Activated naive CD4-positive, alpha-beta T cell treated with anti-CD3 and anti-CD28 coated beads, Interleukin-2, amount 50 U/mL, for 72 hours (primary cell): Measurements from ENCODE around the gene ZYG11B. TPM values are rescaled to one million over a fixed set of nuclear protein-coding genes. Genes with fewer than 3 reads are reported as not detected.
"Not testable (repeated sequence)": the region's sequence is repeated elsewhere in the genome, so short reads cannot be mapped to it uniquely, and the experiment has no call there.

Source experiments
- ATAC-seq, 2 donors: fragments of 150-1000 bp; cut with Tn5 transposase; 2 replicates each; pipeline ENCODE4 v1.10.0; 2021; ENCODE audit warnings: mild to moderate bottlenecking in 2 of 2, moderate library complexity in 2 of 2
- DNase-seq, 2 donors: peaks; one replicate each; pipeline ENCODE4 v3.0.0; 2021 to 2022; ENCODE audit warnings: low spot score in 2 of 2
- H3K27ac Mint-ChIP-seq, 2 donors: one replicate each; pipeline ENCODE4 v1.8.0; 2022; ENCODE audit warnings: mild to moderate bottlenecking in 2 of 2, mixed read lengths in 2 of 2
- H3K36me3 Mint-ChIP-seq, 2 donors: one replicate each; pipeline ENCODE4 v1.8.0; 2022; ENCODE audit warnings: mixed read lengths in 2 of 2
- H3K9me3 Mint-ChIP-seq, 2 donors: one replicate each; pipeline ENCODE4 v1.8.0; 2022; ENCODE audit warnings: mixed read lengths in 2 of 2
- total RNA-seq, 2 donors: library from RNA; stranded (reverse); gene quantifications; one replicate each; pipeline ENCODE4 v1.2.3, GENCODE V29; 2022

Gene ZYG11B
- total RNA-seq: 10 to 100 TPM; 13.6 to 13.7 TPM

DNA sequence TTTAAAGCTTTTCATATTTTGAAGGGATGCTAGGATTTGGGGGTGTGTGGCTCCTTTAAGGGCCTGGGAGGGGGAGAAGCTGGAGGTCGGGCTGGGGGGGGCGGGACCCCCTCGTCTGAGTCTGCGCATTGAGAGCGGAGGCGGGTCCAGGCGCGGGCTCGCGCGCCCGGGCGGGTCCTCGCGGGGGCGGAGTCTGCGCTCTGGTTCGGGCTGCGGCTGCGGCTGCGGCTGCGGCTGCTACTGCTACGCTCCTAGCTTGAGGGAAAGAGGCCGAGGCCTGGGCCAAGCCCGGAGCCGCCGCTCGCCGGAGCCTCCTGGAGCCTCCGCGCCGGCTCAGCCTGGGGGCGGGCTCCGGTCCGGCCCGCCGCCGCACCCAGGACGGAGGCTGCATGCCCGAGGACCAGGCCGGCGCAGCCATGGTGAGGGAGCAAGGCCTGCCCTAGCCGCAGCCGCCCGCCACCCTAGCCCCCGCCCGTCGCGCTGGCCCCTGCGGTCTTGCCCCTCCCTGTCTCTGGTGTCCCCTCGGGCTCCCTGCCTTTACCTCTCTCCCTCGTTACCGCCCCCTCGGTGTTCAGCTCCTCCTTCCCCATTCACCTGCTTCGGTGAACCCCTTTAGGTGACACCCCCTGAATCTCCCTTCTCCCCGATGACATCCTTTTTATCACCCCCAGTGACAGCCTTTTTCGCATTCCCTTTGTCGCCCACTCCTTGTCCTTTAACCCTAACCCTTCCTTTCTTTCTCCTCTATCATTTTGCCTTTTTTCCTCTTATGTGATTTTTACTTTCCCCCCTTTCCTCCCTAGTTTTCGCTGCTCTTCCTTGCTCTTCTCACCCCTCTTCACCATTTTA lies at the start of gene ZYG11B:
ZYG11B (plus strand) TSS at position 189 of the 849 bp plus-strand sequence; CDS start at position 390, 201 bp downstream.
- Mint-ChIP-seq H3K27ac (peak within 1 kb of the TSS; percentile 66 to 81), H3K36me3 (peaks cover 0 to 6% of the 10 kb centered on the region in 2 donors), H3K9me3 (no peaks in the 10 kb centered on the region)
- DNase-seq (peak; percentile 87 to 90), ATAC-seq (peak; percentile 93 to 98)

DNA sequence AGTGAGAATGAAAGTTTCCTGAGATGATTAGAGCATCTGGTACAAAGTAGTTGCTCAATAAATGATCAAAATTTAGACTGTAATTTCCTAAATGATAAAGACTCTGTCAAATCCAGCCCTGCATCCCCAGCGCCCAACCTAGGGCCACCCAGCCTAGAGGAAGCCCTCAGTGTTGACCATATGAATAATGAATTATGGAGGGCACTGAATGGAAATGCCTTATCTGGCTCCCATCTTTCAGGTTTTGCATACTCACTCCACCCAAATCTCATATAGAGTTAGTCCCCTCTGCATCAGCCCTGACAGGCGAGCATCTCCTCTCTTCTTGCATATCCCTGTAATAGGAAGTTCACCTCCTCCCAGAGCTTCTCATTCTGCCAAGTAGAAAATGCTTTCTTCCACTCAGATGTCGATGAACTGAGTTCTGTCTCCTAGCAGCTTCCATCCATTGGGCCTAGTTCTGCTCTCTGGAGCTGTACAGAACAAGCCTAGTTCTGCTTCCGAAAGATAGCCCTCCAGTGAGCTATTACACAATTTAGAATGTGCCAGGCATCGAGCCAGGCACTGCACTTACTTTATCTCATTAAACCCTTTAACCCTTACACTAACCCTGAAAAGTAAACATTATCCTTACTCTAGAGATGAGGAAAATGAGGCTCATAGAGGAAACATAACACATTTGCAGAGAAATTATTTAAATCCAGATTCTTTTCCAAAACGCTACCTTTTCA lies 49.0 kb upstream of the ZYG11B start:
- H3K27ac Mint-ChIP-seq: peak overlapping the region in 1 of 2 donors; percentile 27
- no peaks in the 10 kb centered on the region for H3K9me3 Mint-ChIP-seq
- no peaks in the 10 kb centered on the region for H3K36me3 Mint-ChIP-seq
- DNase-seq (peak in 1 of 2 donors; percentile 4), ATAC-seq (no peak)

DNA sequence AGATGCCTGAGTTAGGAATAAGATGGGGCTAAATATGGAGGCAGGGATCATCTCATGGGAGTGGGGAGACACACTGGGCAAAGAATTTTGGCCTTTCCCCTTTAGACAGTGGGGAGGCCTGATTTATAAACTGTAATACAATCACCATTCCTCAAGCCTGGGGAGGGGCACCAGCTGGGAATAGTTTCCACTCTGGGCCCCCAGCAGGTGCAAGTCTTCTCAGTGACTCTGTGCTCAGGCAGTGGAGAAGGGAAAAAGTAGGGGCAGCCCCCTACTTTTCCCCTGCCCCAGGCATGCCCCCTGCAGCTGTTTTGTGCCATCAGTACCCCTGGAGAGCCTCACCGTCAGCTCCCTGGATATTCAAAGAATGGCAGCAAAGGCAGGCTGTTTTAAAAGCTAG lies 47.2 kb upstream of the ZYG11B start:
- no peak for DNase-seq
- ATAC-seq: no peak
- Mint-ChIP-seq H3K36me3 (no peaks in the 10 kb centered on the region), H3K9me3 (no peaks in the 10 kb centered on the region), H3K27ac (peak overlapping the region; percentile 7 to 25)

DNA sequence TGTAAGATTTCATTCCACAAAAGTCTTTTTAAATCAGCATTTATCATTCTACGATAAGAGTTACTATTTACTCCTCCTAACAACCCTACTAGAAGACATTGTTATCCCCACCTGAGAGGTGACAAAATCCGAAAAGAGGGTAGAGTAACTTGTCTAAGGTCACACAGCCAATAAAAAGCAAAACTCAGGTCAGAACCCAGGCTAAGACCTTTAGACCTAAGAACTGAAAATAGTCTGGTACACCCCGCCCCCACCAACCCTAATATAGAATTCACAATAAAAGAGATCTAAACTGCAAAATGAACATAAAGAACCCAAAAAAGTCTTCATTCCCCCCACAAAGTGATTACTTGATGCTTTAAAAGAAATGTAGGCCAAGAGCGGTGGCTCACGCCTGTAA lies 46.8 kb upstream of the ZYG11B start:
- no peaks in the 10 kb centered on the region for H3K9me3 Mint-ChIP-seq
- H3K27ac Mint-ChIP-seq: peak overlapping the region in 1 of 2 donors; percentile 7
- no peak for DNase-seq
- ATAC-seq: no peak
- no peaks in the 10 kb centered on the region for H3K36me3 Mint-ChIP-seq

DNA sequence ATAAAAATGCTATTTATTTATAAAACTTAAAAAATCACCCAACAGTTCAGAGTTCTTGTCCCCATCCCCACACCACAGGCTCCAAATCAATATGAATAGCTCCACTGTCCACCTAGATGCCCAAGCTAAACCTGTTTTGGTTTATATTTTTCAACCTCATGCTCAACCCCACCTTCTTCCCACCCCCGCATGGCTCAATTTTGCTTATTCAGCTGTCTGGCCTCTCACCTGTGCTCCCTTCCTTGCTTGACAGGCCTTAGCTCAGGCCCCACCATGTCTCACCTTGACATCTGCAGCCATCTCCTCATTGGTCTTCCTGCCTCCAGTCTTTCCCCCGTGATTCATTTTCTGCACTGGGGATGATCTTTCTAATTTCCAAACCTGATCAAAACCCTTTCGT lies 45.9 kb upstream of the ZYG11B start:
- DNase-seq: peak in 1 of 2 donors; percentile 23
- H3K36me3 Mint-ChIP-seq: no peaks in the 10 kb centered on the region
- ATAC-seq: no peak
- H3K27ac Mint-ChIP-seq: peak overlapping the region in 1 of 2 donors; percentile 20
- no peaks in the 10 kb centered on the region for H3K9me3 Mint-ChIP-seq

DNA sequence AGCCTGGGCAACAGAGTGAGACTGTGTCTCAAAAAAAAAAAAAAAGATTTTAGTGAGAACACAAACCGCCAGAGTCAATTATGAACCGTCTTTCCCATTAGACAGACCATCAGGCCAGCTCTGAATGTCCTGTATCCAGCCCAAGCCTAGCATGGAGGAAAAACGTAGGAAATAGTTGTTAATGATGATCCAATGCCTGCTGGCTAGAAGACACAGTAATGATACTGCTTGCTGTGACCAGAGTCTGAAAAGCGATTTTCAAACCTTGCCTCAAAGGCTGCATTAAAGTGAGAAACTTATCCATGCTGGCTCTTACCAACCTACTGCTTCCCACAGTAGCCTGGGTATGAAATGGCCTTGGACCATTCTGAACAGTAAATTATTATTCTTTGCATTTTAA lies 45.1 kb upstream of the ZYG11B start:
- DNase-seq (peak in 1 of 2 donors; percentile 2), ATAC-seq (no peak)
- Mint-ChIP-seq H3K9me3 (no peaks in the 10 kb centered on the region), H3K27ac (peak overlapping the region in 1 of 2 donors; percentile 20), H3K36me3 (peaks cover 0 to 3% of the 10 kb centered on the region in 2 donors)

DNA sequence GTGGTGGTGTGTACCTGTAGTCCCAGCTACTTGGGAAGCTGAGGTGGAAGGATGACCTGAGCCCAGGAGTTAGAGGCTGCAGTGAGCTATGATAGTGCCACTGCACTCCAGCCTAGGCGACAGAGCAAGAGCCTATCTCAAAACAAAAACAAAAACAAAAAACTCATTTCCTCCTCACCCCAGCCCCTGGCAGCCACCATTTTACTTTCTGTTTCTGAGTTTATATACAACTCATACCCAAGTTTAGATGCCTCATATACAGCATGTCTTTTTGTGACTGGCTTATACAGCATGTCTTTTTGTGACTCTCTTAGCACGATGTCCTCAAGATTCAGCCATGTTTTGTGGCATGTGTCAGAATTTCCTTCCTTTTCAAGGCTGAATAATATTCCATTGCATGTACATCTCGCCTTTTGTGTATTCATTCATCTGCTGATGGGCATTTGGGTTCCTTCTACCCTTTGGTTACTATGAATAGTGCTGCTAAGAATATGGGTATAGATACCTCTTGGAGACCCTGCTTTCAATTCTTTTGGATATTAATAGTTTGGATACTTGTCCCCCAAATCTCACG lies 42.8 kb upstream of the ZYG11B start:
- ATAC-seq (no peak), DNase-seq (no peak)
- Mint-ChIP-seq H3K36me3 (peaks cover 4 to 8% of the 10 kb centered on the region in 2 donors), H3K9me3 (no peaks in the 10 kb centered on the region), H3K27ac (peak overlapping the region in 1 of 2 donors; percentile 84)

DNA sequence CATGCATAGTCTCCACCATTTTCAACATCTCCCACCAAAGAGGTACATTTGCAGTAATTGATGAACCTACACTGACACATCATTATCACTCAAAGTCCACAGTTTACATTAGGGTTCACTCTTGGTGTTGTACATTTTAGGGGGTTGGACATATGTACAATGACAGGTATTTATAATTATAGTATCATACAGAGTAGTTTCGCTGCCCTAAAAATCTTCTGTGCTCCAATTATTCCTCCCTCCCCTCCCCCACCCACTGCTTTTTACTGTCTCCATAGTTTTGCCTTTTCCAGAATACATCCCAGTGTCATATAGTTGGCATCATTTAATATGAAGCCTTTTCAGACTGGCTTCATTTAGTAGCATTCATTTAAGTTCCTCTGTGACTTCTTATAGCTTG lies 41.7 kb upstream of the ZYG11B start:
- Mint-ChIP-seq H3K27ac (no peak overlapping the region), H3K36me3 (peaks cover 4 to 8% of the 10 kb centered on the region in 2 donors), H3K9me3 (no peaks in the 10 kb centered on the region)
- no peak for ATAC-seq
- no peak for DNase-seq

GRCh38 chr1:52686261-52686751 lies 39.9 kb upstream of the ZYG11B start:
- DNase-seq (peak; percentile 69 to 75), ATAC-seq (peak; percentile 91 to 97)
- peak overlapping the region; percentile 7 to 68 for H3K27ac Mint-ChIP-seq
- H3K36me3 Mint-ChIP-seq, H3K9me3 Mint-ChIP-seq: not testable (repeated sequence)

GRCh38 chr1:52686830-52687229 lies 39.4 kb upstream of the ZYG11B start:
- DNase-seq (no peak), ATAC-seq (no peak)
- no peaks in the 10 kb centered on the region for H3K9me3 Mint-ChIP-seq
- H3K36me3 Mint-ChIP-seq: peaks cover 6 to 12% of the 10 kb centered on the region in 2 donors
- H3K27ac Mint-ChIP-seq: peak overlapping the region in 1 of 2 donors; percentile 68

DNA sequence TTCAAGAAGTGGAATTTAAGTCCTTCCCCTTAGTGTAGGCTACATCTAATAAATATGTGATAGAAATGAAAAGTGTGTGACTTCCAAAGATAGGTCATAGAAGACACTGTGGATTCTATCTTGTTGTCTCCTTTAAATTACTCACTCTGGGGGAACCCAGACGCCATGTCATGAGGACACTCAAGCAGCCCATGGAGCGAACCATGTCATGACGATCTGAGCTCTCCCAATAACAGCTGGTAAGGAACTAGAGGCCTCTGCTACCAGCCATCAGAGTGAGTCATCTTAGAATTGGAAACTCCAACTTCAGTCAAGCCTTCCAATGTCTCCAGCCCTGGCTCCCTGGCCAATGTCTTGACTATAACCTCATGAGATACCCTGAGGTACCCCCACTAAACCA lies 34.4 kb upstream of the ZYG11B start:
- DNase-seq (no peak), ATAC-seq (peak in 1 of 2 donors; percentile 18)
- Mint-ChIP-seq H3K9me3 (no peaks in the 10 kb centered on the region), H3K27ac (no peak overlapping the region), H3K36me3 (peaks cover 20 to 28% of the 10 kb centered on the region in 2 donors)

DNA sequence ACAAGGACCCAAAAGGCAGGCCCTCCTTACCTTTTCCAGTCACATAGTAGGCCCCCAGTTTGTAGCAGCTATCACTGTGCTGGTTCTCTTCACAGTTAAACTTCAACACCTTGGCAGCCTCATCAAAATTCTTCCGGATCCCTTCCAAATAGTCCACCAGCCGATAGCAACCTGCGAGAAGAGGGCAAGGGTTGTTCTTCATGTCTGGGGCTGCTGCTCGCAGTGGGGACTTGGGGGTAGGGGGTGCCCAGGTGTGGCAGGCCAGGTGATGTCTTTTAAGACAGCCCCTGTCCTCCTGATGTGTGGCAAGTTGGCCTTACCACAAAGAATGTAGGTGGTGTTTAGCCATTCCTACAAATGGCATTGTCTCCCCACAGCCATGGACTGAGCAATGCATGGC lies 33.6 kb upstream of the ZYG11B start:
- no peak for DNase-seq
- Mint-ChIP-seq H3K27ac (peak overlapping the region in 1 of 2 donors; percentile 1), H3K9me3 (no peaks in the 10 kb centered on the region), H3K36me3 (peaks cover 19 to 28% of the 10 kb centered on the region in 2 donors)
- no peak for ATAC-seq

DNA sequence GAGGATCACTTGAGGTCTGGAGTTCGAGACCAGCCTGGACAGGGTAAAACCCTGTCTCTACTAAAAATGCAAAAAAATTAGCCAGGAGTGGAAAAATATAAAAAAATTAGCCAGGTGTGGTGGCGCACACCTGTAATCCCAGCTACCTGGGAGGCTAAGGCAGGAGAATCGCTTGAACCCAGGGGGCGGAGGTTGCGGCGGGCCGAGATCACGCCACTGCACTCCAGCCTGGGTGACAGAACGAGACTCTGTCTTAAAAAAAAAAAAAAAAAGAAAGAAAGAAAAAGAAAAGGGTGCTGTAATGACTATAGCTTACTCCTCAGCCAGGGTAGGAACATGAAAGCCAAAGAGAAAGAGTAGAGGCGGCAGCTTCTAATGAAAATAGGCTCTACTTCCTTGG lies 32.9 kb upstream of the ZYG11B start:
- H3K27ac Mint-ChIP-seq, ATAC-seq, H3K9me3 Mint-ChIP-seq, DNase-seq: not testable (repeated sequence)
- peaks cover 25 to 28% of the 10 kb centered on the region in 2 donors for H3K36me3 Mint-ChIP-seq

DNA sequence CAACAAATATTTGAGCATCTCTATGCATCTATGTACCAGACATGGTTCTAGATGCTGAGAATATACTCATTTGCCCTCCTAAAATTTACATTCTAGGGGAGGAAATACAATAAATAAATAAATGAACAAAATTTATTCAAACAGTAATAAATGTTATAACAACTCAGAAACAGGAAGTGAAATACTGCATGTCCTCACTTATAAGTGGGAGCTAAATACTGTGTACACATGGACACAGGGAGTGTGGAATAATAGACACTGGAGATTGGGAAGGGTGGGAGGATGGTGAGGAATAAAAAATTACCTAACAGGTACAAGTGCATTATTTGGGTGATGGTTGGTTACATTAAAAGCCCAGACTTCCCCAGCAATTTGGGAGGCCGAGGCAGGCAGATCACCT lies 32.4 kb upstream of the ZYG11B start:
- no peak for DNase-seq
- ATAC-seq: no peak
- Mint-ChIP-seq H3K27ac (no peak overlapping the region), H3K9me3 (no peaks in the 10 kb centered on the region), H3K36me3 (peaks cover 26 to 28% of the 10 kb centered on the region in 2 donors)

GRCh38 chr1:52695627-52696026 lies 30.6 kb upstream of the ZYG11B start:
- H3K27ac Mint-ChIP-seq: no peak overlapping the region

DNA sequence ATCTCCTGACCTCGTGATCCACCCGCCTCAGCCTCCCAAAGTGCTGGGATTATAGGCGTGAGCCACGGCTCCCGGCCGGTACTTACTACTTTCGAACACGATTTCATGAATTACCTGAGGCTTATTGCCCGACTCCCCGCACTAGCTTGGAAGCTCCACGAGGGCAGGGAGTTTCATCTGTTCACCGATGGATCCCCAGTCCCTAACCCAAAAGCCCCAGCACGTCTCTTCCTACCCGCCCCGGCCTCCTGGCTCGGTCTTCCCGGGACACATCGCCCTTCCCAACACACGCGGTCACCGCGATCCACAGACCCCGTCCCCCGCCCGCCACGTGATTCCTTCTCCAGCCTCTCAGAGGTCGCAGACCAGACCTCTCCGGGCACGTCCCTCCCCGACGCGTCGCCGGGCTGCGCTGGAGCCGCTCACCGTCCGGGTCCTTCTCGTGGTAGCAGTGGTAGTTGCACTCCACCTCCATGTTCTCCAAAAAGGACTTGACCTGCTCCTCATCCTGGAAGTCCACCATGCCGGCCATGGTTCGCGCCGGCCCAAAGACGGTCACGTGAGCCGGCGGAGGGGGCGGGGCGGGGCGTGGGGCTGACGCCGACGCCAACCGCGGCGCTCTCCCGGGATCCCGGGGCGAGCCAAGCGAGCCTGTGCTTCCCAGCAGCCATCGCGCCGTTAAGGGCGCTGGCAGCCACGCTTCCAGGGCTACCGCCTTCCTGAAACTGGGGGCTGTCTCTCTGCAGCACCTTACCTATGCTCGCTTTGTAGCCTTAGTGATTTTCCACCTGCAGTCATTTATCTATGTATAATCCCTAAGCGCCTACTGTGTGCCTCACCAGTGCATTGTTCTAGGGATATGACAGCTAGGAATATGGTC lies 28.2 kb upstream of the ZYG11B start, which contains the start of gene COA7:
COA7 (minus strand) TSS at position 553 of the 880 bp plus-strand sequence; CDS start at position 532, 21 bp downstream.
- H3K27ac Mint-ChIP-seq: peak within 1 kb of the TSS; percentile 93 to 97
- H3K36me3 Mint-ChIP-seq: peaks cover 12% of the 10 kb centered on the region in 2 donors
- ATAC-seq (peak; percentile 54 to 61), DNase-seq (peak; percentile 61 to 81)
- no peaks in the 10 kb centered on the region for H3K9me3 Mint-ChIP-seq

More at GRCh38 chr1:52695627-52696026, 30.6 kb upstream of the ZYG11B start:
- Mint-ChIP-seq H3K36me3 (peaks cover 26 to 28% of the 10 kb centered on the region in 2 donors), H3K9me3 (no peaks in the 10 kb centered on the region)
- ATAC-seq (no peak), DNase-seq (no peak)
